D341Med (cell line): ENCODE measurements around the gene BOD1L1.
A peak's percentile ranks its signal among the peaks of the same experiment; 100 is the strongest.

ENCODE experiments used
- DNase-seq: peaks from one replicate; pipeline ENCODE4 v3.0.0; 2012; ENCODE audit warnings: low spot score

The BOD1L1 gene

GRCh38 chr4:13555325-13555724, 72.2 kb downstream of the BOD1L1 start:
- DNase-seq, result no peak

GRCh38 chr4:13553081-13553480, 74.4 kb downstream of the BOD1L1 start:
- DNase-seq, result no peak

- DNase-seq, result peak; percentile 85
Observed at GRCh38 chr4:13548984-13549546, 78.5 kb downstream of the BOD1L1 start.

GRCh38 chr4:13548059-13548983, 79.2 kb downstream of the BOD1L1 start:
- DNase-seq, result no peak

- DNase-seq, result peak; percentile 76
Observed at GRCh38 chr4:13547485-13548041, 80.0 kb downstream of the BOD1L1 start.

DNA sequence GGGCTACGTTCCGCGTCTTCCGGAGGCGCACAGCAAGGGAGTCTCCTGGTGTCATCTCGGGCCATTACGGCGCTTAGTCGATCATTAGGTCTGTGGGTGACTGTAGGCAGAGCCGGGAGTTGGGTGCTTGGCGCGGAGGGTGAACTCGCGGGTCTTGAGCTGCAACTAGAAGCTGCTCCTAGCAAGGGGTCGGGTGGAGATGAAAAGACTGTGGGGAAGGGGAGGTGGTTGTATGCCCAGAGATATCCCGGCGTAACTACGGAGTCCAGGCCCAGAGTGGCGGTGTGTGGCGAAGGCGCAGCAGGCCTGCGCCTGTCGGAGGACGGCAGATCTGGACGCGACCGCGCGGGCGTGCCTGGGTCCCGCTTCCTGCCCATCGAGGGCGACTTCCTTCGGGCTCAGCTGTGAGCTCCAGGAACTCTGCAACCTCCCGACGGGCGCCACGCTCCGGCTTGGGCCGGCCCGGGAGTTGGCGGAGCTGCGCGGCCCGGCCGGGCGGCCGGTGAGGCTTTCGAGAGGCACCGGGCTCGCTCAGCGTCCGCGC, 80.5 kb downstream of the BOD1L1 start:
- no peak for DNase-seq

DNA sequence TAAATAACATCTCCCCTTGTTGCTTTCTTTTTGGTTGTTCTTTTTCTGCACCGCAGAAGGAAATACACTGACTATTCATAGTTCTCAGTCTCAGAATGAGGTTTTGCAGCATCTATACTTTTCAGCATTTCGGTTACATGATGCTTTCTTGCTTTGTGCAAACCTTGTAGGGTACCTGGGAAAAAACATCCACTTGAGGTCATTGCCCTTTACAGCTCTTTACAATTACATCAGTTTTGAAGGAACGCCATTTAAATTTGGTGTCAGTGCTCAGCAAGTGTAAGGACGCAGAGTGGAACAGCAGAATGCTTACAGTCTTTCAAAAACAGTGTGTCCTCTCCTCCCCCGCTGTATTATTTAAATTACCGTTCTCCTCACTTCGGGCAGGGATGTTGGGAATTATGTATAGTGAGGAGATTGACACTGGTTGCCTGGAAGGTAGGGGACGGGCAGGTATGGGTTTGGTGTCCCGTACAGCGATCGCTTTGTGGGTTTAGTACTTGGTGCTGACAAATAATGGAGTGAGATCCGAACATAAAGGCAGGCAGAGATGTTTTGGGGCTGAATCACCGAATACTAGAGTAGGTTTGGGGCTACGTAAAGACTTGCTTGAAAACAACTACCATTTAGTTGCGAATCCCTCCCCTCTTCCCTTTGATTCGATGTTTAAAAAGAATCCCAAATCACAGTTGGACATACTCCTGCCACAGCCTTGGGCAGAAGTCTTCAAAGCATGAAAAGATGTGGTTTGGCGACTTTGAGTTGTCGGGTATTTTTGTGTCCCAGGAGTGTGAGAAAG, 81.2 kb downstream of the BOD1L1 start:
- no peak for DNase-seq

DNA sequence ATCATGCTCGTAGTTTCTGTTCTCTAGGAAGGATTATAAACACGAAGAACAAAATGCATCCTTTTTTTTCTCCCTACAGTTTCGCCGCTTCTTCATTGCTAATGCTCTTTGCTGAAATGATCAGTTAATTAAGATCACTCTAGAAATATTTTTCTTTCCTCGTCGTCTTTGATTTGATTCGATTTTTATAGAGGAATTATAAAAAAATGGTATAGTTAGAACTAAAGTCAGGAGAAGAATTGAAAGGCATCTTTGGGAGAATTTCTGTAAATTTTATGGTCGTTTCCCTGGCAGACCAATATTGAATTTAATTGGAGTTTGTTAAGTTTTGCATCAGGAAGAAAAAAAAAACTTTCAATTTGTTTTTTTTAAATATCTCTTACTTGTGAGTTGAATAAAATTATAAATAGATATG, 82.1 kb downstream of the BOD1L1 start:
- no peak for DNase-seq

DNA sequence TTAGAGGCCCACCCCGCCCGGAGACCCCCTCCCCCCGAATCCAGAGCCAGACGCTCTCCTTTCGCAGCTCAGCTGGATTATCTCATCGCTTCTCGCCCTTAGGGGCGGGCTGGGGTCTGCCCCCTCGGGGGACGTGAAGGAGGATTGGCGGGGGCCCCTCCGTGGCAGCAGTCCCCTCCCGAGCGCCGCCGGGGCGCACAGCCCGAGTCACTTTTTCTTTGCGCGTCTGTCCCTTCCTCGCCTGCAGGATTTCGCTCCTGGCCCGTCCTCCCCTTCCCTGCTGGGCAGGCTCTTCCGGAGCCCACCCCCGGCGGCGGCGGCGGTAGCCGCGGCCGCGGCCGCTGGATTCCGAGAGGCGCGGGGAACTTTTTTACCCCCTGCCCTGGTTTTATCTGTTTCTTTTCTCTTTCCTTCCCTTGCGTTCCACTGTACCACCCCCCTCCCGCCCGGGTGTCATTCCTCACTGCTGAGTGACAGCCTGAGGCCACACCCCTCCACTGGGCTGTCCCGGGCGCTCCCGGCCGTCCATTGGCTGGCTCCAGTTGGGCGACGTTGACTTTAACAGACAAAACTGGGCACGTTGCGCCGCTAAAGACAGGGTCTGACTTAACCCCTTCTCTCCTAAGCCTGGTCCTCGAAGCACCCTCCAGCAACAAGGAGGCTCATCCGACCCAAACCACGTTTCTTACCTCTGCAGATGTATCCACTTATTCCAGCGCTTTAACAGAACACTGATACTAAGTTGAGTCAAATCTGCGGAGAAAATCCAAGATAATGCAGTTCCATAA, 82.7 kb downstream of the BOD1L1 start:
- DNase-seq, result peak; percentile 92

DNA sequence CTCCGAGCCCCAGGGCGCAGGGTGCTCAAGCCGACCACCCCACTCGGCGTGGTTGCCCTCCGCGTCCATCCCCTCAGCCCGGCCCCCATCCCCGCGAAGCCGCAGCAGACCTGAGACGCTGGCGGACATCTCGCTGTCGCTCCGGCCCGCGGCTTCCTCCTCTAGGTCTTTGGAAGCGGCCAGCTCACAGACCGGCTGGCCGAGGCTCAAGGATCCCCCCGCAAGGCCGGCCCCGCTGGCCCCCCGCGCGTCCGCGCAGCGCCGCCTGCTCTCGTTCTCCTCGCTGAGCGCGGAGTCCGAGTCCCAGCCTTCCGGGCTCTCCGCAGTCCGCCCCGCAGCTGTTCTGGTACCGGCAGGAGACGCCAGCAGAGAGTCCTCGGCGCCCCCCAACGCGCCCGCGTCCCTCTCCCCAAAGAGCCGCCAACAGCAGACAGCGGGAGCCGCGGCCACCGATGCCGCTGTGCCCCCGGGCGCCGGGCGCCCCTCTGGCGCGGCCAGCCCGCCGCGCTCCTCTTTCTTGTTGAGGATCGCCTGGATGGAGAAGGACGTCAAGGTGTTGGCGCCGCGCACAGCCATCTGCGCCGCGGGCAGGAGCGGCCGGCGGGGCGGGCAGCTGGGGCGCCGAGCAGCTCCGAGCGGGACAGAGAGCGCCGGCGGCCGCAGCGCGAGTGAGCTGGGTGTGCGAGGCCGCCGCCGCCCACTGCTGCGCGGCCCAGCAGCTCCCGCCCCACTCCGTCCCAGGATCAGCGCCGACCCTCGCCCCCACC, 83.5 kb downstream of the BOD1L1 start, which contains the start of gene NKX3-2:
Gene NKX3-2 (minus strand): TSS at position 670 of the 767 bp plus-strand sequence. CDS start 94 bp downstream, at position 576.
- peak; percentile 58 for DNase-seq

GRCh38 chr4:13543032-13543838, 84.3 kb downstream of the BOD1L1 start:
- no peak for DNase-seq

GRCh38 chr4:13542577-13543031, 84.9 kb downstream of the BOD1L1 start:
- no peak for DNase-seq

DNA sequence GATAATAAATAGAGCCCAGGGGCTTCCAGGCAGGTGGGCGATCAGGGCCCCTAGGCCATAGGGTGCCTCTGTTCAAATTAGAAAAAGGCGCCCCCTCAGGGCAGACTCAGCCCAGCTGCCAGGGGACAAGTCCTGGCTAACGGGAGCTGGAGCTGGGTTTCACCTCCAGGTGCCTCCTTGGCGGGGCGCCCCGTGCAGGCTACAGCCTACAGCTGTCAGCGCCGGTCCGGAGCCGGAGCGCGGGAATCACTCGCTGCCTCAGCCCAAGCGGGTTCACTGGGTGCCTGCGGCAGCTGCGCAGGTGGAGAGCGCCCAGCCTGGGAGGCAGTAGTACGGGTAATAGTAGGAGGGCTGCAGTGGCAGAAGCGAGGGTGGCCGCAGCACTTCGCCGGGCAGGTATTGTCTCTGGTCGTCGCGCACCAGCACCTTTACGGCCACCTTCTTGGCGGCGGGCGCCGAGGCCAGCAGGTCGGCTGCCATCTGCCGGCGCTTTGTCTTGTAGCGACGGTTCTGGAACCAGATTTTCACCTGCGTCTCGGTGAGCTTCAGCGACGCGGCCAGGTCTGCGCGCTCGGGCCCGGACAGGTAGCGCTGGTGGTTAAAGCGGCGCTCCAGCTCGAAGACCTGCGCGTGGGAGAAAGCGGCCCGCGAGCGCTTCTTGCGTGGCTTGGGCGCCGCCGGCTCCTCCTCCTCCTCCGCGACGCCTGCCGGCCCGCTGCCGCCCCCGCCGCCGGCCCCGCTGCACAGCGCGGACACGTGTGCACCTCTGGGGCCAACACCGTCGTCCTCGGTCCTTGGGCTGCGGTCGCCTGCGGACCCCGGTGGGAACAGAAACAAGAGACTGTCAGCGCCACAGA, 85.6 kb downstream of the BOD1L1 start:
- DNase-seq, result no peak

DNA sequence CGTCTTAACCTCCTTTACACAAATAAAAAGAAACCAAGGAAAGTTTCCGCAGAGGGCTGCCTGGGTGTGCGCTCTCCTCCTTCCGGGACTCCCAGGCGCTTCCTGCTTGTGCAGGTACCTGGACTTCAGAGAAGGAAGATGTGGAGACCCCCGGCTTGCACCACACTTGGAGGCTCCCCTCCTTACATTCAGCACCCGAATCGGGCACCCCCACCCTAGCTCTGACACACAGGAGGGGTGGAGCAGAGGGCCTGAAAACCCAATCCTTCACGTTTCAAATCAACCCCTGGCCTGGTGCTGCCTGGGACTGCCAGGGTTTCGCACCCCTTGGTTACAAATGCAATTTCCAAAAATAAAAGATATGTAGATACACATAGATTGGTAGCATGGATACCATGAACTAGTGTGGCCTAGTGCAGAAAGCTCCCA, 86.3 kb downstream of the BOD1L1 start:
- DNase-seq, result no peak

DNA sequence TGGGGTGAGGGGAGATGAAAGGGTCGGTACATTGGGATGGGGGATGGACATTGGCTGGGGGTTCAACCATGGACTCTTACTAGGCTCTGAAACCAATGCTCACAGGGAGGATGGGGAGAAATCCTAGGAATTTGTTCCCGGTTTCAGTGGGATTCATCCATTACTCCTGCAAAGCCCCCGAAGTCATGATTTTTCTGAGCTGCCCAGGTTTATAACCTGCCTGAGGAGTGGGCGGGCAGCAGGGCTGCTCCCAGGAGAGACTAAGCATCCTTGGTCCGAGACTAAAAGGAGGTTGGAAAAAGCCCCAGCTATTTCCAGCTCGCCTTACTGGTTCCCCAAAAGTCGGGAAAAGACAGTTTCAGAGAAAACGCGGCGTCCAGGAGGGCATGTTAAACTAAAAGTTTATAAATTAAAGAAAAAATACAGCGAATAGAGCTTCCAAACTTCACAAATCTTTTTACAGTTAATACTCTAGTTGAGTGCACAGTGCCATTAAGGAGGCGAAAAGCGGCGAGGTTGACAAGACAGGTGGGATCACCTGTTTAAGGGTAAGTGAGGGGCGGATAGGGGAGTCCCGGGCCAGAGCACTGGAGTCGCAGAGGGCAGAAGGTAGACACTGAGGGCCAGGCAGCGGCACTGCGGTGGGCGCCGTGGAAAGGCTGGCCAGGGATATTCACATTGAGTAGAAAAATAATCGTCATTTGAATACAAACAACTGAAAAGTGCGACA, 86.9 kb downstream of the BOD1L1 start:
- no peak for DNase-seq

DNA sequence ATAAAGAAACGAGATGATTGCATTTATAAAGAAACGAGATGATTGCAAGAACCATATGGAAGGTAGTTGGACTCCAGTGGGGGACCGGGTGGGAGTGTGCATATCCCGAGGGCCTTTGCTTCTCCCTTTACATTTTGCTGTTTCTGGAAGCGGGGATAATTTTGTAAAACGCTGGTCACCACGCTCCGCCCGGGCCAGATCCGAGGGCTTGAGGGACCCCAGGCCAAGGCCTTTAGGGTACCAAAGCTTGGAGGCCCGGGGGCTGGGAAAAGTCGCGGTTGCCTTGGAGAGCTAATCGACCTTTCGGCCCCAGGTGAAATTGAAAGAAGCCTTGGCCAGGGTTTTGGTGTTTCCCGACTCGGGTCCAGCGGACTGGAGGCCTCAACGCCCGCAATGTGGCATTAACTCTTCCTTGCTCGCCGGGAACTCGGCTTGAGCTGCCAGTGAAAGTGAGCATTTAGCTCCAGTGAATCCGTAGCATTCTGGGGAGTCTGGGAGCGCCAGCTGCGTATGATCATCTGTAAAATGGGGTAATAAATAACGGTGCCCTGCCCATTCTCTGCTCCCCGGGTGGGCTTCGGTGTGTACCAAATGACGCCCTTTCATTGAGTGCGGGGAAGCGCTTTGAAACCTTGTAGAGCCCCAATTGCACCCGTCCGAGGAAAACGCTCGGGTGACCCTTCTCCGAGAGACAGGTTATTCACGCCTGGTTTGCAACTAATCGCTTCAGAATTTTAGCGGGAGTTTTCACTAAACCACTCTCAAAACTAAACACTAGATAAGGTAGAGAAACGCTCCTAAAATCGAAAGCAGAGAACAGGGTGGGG, 87.7 kb downstream of the BOD1L1 start:
- no peak for DNase-seq
